Measurements from ENCODE around the gene DDX42.

Gene DDX42, protein sequence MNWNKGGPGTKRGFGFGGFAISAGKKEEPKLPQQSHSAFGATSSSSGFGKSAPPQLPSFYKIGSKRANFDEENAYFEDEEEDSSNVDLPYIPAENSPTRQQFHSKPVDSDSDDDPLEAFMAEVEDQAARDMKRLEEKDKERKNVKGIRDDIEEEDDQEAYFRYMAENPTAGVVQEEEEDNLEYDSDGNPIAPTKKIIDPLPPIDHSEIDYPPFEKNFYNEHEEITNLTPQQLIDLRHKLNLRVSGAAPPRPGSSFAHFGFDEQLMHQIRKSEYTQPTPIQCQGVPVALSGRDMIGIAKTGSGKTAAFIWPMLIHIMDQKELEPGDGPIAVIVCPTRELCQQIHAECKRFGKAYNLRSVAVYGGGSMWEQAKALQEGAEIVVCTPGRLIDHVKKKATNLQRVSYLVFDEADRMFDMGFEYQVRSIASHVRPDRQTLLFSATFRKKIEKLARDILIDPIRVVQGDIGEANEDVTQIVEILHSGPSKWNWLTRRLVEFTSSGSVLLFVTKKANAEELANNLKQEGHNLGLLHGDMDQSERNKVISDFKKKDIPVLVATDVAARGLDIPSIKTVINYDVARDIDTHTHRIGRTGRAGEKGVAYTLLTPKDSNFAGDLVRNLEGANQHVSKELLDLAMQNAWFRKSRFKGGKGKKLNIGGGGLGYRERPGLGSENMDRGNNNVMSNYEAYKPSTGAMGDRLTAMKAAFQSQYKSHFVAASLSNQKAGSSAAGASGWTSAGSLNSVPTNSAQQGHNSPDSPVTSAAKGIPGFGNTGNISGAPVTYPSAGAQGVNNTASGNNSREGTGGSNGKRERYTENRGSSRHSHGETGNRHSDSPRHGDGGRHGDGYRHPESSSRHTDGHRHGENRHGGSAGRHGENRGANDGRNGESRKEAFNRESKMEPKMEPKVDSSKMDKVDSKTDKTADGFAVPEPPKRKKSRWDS

DNA sequence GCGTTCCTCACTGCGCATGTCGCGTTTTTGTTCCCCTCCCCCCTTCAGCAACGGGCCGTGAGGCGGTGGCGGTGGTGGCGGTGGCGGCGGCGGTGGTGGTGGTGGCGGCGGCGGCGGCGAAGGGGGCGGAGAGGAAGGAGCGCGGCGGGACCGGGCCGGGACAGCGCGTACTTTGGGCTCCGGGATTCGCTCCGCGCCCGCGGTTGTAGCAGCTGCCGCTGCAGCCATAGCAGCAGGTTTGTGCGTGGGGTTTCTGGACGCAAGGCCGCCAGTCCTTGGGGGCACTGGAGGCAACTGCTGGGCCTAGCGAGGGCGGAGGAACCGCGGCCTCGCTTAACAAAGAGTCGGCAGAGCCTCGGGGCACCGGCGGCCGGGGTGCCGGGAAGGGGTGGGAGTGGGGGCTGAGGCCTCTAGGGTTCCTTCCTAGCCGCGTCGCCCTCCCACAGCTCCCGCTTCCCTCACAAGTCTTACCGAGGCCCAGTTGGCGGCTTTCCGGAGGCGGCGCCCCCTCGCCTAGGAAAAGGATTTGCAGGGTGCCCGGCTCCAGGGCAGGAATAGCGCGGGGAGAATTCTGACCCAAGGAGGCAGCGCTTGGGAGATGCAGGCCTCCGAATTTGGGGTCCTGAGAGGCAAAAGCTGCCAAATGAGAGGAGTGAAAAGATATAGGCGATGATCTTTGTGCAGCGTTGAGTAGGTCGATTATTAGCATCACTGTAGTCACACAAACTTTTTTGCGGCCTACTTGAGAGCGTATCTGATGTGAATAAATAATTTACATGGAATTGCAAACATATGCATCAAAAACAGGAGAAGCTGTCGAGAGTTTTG is at the start of gene DDX42:
Gene DDX42, plus strand, starts transcription at position 30 of the 828 bp plus-strand sequence. CDS start 12,880 bp downstream, outside the sequence.
- DNase-seq (ENCODE audit: low read depth) = peak; percentile 32

DNA sequence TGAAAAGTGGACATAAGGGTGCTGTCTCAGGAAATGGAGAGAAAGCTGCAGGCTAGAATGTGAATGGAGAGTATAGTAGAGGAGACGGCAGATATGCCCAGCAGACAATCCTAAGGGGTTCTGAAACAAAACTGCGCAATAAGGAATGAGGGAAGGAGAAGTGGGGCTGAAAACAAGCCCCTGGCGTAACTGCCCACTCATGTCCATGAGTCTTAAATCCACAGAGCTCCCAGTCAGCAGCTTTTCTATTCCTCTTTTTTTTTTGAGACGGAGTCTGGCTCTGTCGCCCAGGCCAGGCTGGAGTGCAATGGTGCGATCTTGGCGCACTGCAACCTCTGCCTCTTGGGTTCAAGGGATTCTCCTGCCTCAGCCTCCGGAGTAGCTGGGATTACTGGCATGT is 38.3 kb upstream of the DDX42 start:
- no peak for DNase-seq (ENCODE audit: low read depth)

DNA sequence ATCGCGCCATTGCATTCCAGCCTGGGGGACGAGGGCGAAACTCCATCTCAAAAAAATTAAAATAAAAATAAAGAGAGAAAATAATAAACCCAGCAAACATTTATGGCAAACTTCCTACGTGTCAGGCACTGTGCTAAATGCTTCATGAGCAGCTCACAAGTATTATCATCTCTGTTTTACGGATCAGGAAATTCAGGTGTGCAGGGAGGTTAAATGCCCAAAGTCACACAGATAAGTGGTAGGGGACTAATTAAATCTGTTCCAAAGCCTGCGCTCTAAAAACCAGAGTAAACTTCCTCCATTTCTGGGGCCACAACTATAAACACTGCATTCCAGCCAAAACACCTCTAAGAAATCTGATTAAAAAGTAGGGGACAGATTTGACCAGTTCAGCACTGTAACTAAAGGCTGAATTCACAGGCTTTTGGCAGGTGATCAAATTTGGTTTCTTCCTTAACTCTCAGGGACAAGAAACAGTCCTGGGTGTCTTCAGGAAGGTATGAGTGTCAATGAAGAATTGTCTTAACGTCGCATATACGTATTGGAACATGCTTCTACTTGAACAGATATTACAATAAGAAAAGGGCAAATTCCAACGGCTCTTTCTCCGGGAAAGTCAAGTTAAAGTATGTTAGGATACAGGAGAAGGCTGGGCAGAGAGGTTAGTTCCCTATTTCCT is 33.4 kb upstream of the DDX42 start:
- DNase-seq (ENCODE audit: low read depth) = no peak

DNA sequence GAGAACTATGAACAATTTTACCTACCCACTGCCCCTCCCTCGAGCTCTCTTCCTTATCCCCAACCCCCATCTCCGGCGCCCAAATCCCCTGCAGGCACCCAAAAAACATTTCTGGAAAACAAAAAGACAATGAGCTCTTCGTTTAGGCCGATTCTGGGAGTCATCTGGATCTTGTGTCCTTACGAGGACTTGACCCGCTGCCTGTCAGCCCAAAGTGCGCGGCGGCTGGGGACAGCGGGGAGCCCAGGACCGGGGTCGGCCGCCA is 32.9 kb upstream of the DDX42 start:
- no peak for DNase-seq (ENCODE audit: low read depth)

DNA sequence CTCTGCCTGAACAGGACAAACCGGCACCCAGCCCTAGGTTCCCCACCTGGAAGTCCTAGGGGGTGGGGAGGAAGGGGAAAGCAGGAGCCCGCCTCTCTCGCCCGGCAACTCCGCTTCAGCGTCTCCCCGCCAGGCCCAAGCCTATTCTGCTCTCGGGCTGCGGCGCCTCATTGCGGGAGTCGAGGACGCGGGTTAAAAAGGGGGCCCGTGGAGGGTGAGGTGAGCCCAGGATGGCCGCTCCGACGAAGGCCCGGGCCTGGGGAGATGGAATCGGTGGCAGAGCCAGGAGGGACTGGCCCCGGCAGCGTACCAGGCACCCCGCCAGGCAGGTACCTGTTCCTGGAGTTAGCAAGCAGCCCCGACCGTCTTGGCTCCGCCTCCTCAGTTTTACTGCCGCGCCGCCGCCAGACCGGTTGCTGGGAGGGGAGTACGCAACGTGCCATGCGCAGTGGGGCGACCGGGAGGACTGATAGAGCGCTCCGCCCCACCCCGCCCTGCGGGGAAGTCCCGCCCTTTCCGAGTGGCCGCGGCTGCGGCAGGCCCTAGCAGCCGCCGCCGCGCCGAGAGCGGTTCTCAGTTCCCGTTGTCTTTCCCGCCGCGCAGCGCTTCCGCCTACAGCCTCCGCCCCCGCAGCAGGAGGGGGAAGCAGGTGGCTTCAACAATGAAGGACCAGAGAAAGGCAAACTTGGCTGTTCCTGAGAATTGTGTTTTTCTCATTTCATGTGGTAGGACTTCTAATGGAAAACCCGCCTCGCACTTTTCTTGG is 32.4 kb upstream of the DDX42 start, which contains the start of gene STRADA:
Gene STRADA, minus strand, starts transcription at position 392 of the 766 bp plus-strand sequence. CDS start 13,430 bp downstream, outside the sequence.
- DNase-seq (ENCODE audit: low read depth) = peak; percentile 93

DNA sequence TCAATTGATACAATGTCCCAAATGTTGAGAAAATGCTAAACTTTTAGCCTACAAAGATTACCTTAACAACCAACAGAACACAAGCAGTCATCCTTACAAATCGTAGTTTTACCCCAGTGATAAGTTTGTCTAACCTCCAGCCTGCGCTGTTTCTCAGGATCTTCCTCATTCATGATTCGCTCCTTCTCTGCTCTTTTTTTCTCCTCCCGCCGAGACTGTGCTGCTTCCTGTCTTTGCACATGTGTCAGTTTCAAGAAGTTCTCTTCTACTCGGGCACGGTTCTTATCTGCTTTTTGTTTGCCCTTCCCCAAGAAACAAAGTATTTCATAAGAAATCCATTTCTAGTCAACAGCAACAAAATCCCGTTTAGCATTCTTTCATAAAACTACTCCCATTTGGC is 22.2 kb upstream of the DDX42 start:
- DNase-seq (ENCODE audit: low read depth) = no peak

DNA sequence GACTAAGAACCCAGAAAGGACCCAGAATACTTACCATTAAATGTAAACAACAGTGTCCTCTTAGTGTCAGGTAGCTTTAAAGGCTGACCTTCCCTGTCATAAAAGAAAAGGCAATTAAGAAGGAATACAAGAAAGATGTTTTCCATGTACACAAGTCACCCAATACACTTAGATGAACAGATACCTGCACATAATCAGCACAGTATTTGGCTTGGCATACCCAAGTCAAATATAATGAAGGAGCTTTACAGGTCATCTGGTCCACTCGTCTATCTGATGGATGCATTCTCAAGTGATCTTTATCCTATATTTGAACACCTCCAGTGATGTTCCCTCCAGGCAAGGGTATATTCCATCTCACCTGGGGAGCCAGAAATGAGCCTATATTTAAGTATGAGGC is 21.3 kb upstream of the DDX42 start:
- DNase-seq (ENCODE audit: low read depth) = no peak

DNA sequence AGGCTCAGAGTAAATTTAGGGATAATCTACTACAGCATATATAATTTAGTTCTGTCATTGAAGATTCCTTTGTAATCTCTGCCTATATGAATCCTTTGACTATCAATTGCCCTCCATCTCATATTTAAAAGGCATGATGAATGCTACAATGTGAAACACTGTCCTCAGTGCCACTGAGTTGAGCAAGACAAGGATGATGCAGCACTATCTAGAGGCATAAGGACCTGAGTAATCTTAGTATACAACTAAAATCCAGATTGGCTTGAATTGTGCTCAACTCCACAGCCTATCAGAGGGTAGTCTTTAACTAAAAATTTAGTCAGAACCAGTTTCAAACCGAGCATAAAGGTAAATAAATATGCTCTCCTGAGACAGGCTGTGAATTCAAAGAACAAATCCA is 20.8 kb upstream of the DDX42 start:
- DNase-seq (ENCODE audit: low read depth) = no peak

DNA sequence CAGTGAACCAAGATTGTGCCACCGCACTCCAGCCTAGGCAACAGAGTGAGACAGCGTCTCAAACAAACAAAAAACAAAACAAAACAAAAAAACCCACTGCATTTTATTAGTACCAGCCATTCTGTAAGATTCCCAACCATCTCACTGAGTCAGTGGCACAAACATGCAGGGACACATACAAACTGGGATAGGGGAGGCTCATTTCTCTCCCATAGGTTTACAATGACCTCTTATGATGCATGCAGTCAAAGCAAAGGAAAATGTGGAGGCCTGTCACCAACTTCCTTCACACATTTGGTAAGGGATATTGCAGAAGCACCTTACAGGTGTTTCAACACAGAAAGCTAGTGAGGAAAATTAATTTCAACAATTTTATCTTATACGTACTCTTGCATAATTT is 19.9 kb upstream of the DDX42 start:
- DNase-seq (ENCODE audit: low read depth) = no peak

DNA sequence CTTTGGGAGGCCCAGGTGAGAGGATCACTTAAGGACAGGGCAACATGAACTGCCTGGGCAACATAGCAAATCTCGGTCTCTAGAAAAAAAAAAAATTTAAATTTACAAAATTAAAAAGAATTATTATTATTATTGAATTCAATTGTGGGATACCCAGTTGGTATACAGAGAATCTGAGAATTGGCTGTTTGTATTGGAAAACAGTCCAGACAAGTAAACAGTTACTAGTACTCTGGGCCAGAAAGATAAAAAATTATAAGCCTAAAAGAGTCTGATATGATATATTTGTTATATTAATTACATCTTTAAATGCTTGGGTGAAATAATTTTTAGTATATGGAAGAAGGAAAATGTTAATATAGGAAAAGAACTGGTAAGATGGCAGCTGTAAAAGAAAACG is 15.5 kb upstream of the DDX42 start:
- DNase-seq (ENCODE audit: low read depth) = no peak

DNA sequence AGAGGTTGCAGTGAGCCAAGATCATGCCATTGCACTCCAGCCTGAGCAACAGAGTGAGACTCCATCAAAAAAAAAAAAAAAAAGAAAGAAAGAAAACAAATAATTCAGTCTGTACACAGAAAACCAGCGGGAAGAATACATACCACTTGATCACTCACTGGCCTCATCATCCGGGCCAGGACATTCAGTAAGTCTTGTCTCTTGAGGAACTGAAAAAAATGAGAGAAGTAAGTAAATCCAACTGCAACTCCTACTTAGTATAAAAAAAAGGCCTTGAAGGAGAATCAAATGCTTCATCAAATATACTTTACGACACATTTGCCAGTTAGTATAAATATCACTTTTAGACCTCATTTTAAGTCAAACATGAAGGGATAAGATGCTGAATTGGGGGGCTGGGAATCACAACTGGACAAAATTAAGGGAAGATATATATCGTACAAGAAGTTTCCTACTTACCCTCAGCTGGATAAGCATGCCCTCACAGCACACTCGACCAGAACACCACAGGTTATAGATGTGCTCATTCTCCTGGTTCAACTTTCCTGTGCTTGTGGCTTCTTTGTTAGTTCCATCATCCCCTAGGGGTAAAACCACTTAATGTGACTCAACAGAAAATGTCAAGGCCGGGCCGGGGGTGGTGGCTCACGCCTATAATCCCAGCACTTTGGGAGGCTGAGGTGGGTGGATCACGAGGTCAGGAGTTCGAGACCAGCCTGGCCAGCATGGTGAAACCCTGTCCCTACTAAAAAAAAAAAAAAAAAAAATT is 13.0 kb upstream of the DDX42 start:
- no peak for DNase-seq (ENCODE audit: low read depth)

DNA sequence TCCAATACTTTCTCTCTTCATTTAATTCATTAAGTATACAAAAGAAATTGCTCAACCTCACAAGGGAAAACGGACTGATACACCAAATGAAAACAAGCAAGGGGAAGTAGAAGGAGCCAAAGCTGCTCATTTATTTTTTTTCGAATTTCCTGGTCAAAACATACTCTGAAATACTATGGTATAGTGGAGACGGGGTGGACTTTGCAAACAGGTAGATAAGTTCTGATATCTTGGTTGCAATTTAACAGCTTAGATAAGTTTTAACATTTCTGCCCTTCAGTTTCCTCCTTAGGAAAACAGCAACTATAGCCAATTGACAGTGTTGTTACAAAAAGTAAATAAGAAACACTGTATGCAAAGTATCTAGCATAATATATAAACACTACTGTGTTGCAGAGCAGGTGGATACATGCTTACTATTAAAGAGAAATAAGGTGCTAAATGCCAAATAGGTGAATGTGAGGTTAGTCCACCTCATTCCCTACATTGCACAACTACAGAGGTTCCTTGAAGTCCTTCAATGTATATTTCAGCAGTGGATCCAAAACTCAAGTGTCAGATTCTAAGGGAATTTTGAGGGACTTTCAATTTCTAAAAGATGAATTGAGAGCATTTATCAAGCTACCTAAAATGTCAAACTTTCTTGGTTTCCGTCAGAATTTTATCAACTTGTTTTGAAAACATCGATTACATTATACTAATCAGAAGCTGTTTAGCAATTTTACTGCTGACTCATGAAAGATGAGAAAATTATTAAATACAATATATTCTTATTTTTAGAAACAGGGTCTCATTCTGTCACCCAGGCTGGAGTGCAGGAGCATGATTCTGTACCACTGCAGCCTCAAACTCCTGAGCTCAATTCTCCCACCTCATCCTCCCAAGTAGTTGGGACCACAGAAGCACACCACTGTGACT is 11.6 kb upstream of the DDX42 start:
- no peak for DNase-seq (ENCODE audit: low read depth)

DNA sequence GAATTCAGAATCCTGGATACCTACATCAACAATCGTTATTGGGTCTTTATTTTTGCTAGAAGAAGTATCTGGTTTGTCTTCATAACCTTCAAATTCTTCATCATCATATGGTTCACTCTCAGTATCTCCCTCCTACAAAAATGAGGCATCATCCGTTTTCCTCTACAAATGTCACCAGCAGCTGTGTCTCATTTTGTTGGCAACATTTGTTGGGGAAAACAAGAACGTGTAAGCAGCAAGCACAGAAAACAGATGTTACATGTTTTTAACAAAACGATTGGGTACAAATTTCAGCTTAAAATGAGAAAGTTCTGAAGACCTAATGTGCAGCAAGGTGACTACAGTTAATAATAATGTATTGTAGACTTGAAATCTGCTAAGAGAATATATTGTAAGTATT is 9.3 kb upstream of the DDX42 start:
- DNase-seq (ENCODE audit: low read depth) = no peak

DNA sequence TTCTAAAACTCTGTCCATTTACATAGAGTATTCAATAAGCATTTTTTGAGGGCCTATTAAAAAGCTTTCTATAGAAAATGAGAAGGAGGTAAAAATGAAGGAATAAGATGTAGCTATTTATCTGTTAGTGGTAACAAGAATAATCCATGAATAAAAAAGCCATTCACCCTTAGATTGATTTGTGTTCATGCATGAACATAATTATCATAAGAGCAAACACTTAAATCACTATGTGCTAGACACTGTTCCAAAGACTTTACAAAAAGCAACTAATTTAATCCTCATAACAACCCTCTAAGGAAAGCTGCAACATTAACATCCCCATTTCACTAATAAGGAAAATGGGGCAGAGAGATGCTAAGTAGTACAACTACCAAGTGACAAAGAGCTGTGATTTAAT is 7.2 kb upstream of the DDX42 start:
- DNase-seq (ENCODE audit: low read depth) = no peak

DNA sequence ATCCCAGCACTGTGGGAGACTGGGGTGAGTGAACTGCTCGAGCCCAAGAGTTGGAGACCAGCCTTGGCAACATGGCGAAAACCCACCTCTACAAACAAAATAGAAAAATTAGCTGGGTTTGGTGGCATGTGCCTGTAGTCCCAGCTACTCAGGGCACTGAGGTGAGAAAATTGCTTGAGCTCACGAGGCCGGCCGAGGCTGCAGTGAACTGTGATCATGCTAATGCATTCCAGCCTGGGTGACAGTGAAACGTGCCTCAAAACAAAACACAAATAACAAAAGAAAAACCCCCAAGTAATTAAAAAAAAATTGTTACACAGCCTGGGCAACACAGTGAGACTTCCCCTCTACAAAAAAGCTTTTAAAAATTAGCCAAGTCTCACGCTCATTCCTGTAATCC is 5.5 kb upstream of the DDX42 start:
- no peak for DNase-seq (ENCODE audit: low read depth)

DNA sequence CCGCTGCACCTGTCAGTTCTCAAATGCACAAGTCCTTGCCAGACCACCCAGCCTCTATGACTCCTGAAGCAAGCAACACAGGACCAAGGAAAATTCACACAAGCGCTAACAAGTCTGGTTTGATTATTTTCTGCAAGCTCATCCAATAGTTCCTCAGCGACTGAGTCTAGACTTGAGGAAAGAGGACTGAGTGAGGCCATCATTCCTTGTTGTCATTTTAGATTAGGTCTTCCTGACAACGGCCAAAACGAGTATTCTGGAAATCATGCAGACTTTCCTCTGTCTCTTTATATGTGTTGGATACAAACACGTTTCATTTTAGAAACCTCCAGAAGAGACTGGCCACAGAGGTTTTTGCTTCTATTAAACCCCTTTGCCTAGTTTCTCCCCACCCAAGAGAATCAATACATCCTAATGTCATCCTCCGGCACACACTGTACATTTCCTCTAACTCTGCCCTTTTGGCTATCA is 1.1 kb upstream of the DDX42 start:
- peak; percentile 12 for DNase-seq (ENCODE audit: low read depth)

DNA sequence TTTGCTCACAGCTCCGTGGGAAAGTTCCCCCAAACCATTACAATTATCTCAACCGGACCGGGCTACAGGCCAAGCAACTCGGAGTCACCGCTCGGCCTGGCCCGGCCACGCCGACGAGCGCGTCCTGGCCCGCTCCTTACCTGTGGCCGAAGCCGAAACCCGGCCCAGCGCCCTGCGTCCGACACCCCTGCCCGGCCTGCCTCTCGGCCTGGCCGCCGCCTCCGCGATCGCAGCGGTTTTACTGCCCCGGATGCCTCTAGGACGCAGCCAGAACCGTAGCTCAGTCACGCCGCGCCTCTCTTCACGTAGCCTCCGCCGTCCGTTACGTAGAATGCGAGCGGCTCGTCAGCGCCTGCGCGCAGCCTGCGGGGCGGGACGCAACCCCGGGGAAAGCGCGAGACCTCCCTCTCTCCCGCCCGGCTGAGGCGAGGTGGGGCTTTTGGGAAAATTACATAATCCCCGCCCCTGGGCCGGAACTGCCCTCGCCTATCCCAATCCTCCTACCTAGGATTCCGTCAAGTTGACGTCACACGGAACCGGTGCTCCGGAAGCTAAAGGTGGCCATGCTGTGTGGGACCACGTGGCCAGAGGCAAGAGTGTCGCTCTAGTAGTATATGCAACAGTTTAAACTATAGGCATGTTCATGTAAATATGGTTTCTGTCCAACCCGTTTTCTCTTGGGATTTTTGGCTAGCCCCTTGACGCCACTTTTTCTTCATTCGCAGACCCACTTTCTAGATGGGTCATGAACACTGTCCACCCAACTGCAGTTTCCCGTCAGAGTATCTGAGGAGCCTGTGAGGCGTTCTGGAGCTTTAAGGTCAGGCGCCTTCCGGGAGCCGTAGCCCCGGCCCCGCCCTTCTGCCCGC is 464 bp upstream of the DDX42 start, which contains the start of gene CCDC47:
Gene CCDC47, minus strand, starts transcription at position 326 of the 869 bp plus-strand sequence. CDS start 7,422 bp downstream, outside the sequence.
- peak; percentile 99 for DNase-seq (ENCODE audit: low read depth)

DNA sequence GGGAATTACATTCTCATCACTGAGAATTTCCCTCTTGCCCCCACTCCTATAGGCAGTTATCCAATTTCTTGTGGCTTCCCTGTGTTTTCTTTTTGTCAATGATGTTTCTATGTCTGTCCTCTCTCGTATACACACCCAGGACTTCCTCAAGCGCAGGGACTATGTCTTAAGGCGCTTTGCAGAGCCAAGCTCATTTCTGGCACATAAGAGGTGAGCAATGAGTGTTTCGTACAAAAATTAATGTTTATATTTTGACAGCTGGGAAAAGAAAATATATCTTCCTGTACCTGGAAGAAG is 947 bp downstream of the DDX42 start:
- no peak for DNase-seq (ENCODE audit: low read depth)

All from stromal cell of bone marrow (primary cell).